C4-2B (cell line): Measurements from ENCODE around the gene CMTM3.

Source experiments
- ZFX ChIP-seq: fragments of 450-650 bp; IDR thresholded peaks from 2 replicates; pipeline ENCODE4 v1.6.1; 2017
- TF ChIP-seq, protein P1 (sequence below): fragments of 450-650 bp; conservative IDR thresholded peaks from 2 replicates; pipeline ENCODE4 v1.5.1; 2017; ENCODE audit warnings: mild to moderate bottlenecking

DNA sequence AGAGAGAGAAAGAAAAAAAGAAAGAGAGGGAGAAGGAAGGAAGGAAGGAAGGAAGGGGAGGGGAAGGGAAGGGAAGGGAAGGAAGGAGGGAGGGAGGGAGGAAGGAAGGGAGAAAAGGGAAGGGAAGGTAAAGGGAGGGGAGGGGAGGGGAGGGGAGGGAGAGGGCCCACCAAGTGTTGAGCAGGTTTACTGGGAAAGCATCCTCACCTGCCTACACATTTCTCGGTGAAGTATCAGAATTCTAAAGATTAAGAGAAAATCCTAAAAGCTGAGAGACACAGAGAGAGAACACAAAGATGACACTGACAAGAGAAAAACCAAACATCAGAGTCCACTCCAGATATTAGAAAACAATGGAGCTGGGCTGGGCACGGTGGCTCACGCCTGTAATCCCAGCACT, 12.3 kb upstream of the CMTM3 start:
- TF ChIP-seq, protein P1, sequence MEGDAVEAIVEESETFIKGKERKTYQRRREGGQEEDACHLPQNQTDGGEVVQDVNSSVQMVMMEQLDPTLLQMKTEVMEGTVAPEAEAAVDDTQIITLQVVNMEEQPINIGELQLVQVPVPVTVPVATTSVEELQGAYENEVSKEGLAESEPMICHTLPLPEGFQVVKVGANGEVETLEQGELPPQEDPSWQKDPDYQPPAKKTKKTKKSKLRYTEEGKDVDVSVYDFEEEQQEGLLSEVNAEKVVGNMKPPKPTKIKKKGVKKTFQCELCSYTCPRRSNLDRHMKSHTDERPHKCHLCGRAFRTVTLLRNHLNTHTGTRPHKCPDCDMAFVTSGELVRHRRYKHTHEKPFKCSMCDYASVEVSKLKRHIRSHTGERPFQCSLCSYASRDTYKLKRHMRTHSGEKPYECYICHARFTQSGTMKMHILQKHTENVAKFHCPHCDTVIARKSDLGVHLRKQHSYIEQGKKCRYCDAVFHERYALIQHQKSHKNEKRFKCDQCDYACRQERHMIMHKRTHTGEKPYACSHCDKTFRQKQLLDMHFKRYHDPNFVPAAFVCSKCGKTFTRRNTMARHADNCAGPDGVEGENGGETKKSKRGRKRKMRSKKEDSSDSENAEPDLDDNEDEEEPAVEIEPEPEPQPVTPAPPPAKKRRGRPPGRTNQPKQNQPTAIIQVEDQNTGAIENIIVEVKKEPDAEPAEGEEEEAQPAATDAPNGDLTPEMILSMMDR, result no peak
- no peak for TF ChIP-seq ZFX
